Ishikawa (cell line): ENCODE results near the gene SMU1.

Source experiments
- NFIC ChIP-seq: IDR thresholded peaks from 2 replicates; pipeline ENCODE4 v1.6.1; 2012
- TAF1 ChIP-seq: IDR thresholded peaks from 2 replicates; pipeline ENCODE4 v1.6.1; 2012; ENCODE audit warnings: low read depth, mild to moderate bottlenecking
- TF ChIP-seq, protein P1 (sequence below): IDR thresholded peaks from 2 replicates; pipeline ENCODE4 v1.6.1; 2012
- TF ChIP-seq, protein P2 (sequence below): IDR thresholded peaks from 2 replicates; pipeline ENCODE4 v1.6.1; 2012; ENCODE audit warnings: low read depth, mild to moderate bottlenecking

DNA sequence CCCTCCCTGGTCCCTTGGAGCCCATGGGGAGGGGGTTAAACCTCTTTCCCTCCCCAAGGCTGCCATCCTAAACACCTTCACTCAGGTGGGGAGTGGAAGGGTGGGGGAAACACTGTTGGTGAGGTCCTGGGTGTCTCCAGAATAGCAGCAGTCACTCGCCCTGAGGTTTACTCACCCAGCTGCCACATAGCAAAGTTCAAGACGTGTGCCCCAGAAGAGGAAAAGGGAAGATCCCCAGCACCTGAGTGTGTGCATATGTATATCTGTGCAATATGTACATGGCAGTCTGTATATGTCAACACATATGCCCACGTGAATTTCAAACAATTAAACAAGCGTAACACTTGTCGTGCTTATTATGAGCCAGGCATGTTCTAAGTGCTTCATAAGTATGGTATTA lies 31.3 kb upstream of the SMU1 start:
- TF ChIP-seq TAF1 (no peak), NFIC (no peak)
- TF ChIP-seq, protein P1, sequence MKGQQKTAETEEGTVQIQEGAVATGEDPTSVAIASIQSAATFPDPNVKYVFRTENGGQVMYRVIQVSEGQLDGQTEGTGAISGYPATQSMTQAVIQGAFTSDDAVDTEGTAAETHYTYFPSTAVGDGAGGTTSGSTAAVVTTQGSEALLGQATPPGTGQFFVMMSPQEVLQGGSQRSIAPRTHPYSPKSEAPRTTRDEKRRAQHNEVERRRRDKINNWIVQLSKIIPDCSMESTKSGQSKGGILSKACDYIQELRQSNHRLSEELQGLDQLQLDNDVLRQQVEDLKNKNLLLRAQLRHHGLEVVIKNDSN, result no peak
- TF ChIP-seq, protein P2, sequence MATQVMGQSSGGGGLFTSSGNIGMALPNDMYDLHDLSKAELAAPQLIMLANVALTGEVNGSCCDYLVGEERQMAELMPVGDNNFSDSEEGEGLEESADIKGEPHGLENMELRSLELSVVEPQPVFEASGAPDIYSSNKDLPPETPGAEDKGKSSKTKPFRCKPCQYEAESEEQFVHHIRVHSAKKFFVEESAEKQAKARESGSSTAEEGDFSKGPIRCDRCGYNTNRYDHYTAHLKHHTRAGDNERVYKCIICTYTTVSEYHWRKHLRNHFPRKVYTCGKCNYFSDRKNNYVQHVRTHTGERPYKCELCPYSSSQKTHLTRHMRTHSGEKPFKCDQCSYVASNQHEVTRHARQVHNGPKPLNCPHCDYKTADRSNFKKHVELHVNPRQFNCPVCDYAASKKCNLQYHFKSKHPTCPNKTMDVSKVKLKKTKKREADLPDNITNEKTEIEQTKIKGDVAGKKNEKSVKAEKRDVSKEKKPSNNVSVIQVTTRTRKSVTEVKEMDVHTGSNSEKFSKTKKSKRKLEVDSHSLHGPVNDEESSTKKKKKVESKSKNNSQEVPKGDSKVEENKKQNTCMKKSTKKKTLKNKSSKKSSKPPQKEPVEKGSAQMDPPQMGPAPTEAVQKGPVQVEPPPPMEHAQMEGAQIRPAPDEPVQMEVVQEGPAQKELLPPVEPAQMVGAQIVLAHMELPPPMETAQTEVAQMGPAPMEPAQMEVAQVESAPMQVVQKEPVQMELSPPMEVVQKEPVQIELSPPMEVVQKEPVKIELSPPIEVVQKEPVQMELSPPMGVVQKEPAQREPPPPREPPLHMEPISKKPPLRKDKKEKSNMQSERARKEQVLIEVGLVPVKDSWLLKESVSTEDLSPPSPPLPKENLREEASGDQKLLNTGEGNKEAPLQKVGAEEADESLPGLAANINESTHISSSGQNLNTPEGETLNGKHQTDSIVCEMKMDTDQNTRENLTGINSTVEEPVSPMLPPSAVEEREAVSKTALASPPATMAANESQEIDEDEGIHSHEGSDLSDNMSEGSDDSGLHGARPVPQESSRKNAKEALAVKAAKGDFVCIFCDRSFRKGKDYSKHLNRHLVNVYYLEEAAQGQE, result no peak
